Measurements from ENCODE around the gene PDZRN3. TPM values are rescaled to one million over a fixed set of nuclear protein-coding genes. Genes with fewer than 3 reads are reported as not detected.

The PDZRN3 gene
- total RNA-seq, 1 donor from 2014 or later: 58.6 TPM

DNA sequence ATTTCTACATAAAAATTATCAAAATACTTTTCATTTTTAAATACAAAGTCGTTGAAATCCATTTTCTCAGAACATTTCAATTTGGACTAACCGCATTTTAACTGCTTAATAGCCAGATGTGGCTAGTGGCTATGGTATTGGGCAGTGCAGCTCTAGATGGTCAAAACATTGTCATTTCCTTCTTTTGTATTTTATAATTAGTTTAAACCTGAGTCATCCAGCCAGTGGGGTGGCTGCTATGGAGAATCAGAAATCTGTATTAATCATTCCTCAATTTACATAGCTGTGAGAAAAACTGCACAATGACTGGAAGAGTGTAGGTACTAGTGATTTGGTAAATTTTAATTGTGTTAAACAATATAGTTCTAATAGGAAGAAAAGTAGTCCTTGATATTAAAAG, 245.3 kb downstream of the PDZRN3 start:
- no peak for DNase-seq (ENCODE audit: extremely low spot score, unreplicated experiment)
- H3K27ac Mint-ChIP-seq: no peak overlapping the region
- H3K4me1 Mint-ChIP-seq (ENCODE audit: unreplicated experiment): peaks cover 7% of the 10 kb centered on the region
- peaks cover 5% of the 10 kb centered on the region for H3K27me3 Mint-ChIP-seq
- TF ChIP-seq, protein P1, sequence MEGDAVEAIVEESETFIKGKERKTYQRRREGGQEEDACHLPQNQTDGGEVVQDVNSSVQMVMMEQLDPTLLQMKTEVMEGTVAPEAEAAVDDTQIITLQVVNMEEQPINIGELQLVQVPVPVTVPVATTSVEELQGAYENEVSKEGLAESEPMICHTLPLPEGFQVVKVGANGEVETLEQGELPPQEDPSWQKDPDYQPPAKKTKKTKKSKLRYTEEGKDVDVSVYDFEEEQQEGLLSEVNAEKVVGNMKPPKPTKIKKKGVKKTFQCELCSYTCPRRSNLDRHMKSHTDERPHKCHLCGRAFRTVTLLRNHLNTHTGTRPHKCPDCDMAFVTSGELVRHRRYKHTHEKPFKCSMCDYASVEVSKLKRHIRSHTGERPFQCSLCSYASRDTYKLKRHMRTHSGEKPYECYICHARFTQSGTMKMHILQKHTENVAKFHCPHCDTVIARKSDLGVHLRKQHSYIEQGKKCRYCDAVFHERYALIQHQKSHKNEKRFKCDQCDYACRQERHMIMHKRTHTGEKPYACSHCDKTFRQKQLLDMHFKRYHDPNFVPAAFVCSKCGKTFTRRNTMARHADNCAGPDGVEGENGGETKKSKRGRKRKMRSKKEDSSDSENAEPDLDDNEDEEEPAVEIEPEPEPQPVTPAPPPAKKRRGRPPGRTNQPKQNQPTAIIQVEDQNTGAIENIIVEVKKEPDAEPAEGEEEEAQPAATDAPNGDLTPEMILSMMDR (conservative IDR thresholded peaks at IDR 0.05): no peak
- H3K4me3 Mint-ChIP-seq: no peak overlapping the region
- H3K9me3 Mint-ChIP-seq: no peaks in the 10 kb centered on the region
- peaks cover 23% of the 10 kb centered on the region for H3K36me3 Mint-ChIP-seq

DNA sequence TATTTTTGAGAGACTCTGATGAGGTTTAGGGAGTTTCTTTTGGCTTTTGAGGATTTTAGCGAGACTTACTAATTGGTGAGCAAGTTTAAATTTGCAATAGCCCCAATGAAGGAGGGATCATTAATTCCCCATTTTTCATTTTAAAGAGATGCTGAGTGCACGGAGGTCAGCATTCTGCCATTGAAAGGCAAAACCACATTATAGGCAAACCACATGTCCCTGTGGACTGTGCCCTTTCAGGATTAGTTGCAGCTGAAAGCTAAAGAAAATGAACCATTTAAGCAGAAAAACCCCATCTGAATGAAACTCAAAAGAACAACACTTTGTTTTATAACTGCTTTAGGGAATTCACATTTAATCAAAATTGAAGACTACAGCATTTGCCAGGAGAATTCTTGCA, 246.5 kb downstream of the PDZRN3 start:
- Mint-ChIP-seq H3K9me3 (no peaks in the 10 kb centered on the region), H3K36me3 (peaks cover 13% of the 10 kb centered on the region), H3K4me1 (ENCODE audit: unreplicated experiment) (peaks cover 7% of the 10 kb centered on the region), H3K4me3 (no peak overlapping the region), H3K27me3 (peaks cover 5% of the 10 kb centered on the region), H3K27ac (no peak overlapping the region)
- no peak for DNase-seq (ENCODE audit: extremely low spot score, unreplicated experiment)
- TF ChIP-seq, protein P1 (conservative IDR thresholded peaks at IDR 0.05): no peak

DNA sequence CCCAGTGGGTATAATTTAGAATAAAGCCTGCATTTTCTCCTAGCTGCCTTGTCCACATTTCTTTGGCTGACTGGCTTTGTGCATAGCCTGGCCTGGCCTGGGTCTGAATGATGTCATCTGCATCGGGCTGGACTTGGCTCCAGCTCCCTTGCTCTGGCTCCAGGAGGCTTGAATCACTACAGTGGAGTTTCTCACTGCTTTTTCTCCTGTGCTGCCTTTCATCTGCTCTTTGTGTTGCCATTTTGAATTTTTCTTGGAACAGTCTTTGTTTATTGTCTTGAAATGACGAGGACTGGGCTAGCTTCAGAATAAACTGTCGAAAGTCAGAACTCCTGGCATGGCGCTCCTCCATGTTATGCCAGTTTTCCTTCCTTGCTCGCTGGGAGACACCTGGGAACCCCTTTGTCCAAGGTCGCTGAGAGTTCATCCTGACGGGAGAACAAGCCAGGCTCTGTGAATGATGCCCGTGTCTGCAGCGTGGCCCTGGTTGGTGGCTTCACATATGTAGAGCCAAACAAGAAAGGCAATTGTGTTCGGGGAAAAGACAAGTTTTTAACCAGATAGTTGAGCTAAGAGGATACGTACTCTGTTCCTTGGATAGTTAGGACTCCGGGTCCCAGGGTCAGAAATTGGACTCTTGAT, 258.9 kb downstream of the PDZRN3 start:
- Mint-ChIP-seq H3K4me1 (ENCODE audit: unreplicated experiment) (peaks cover 3% of the 10 kb centered on the region), H3K4me3 (no peak overlapping the region), H3K36me3 (no peaks in the 10 kb centered on the region), H3K27me3 (no peaks in the 10 kb centered on the region), H3K27ac (no peak overlapping the region), H3K9me3 (no peaks in the 10 kb centered on the region)
- TF ChIP-seq, protein P1 (conservative IDR thresholded peaks at IDR 0.05): no peak
- DNase-seq (ENCODE audit: extremely low spot score, unreplicated experiment): no peak

DNA sequence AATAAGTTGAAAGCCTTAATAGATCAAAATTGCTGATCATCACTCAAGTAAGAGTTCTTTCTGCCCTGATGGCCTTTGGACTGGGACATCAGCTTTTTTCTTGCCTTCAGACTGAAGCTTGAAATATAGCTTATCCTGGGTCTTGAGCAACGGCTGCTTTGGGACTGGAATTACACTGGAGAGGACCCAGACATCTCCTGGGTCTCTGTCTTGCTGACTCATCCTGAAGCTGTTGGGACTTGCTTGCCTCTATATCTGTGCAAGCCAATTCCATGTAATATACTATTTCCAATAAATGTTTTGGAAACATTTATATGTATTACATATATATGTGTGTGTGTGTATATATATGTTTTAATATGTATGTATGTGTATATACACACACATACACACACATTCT, 260.2 kb downstream of the PDZRN3 start:
- TF ChIP-seq, protein P1 (conservative IDR thresholded peaks at IDR 0.05): no peak
- peaks cover 3% of the 10 kb centered on the region for H3K4me1 Mint-ChIP-seq (ENCODE audit: unreplicated experiment)
- no peaks in the 10 kb centered on the region for H3K27me3 Mint-ChIP-seq
- no peak for DNase-seq (ENCODE audit: extremely low spot score, unreplicated experiment)
- H3K4me3 Mint-ChIP-seq: no peak overlapping the region
- peaks cover 10% of the 10 kb centered on the region for H3K9me3 Mint-ChIP-seq
- peaks cover 3% of the 10 kb centered on the region for H3K36me3 Mint-ChIP-seq
- H3K27ac Mint-ChIP-seq: no peak overlapping the region

DNA sequence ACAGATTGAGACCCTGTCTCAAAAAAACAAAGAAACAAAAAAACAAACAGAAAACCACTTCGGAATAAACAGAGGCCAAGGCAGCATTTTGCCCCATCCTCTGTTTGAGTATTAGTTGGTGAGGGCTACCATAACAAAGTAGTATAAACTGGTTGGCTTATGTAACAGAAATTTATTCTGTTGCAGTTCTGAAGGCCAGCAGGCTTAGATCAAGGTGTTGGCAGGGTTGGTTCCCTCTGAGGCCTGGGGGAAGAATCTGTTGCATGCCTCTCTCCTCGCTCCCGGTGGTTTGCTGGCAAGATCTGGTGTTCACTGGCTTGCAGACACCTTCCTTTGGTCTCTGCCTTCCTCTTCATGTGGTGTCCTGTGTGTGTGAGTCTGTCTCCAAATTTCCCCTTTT, 261.6 kb downstream of the PDZRN3 start:
- Mint-ChIP-seq H3K27me3 (no peaks in the 10 kb centered on the region), H3K9me3 (peaks cover 10% of the 10 kb centered on the region), H3K4me3 (no peak overlapping the region), H3K4me1 (ENCODE audit: unreplicated experiment) (peaks cover 3% of the 10 kb centered on the region), H3K27ac (no peak overlapping the region), H3K36me3 (peaks cover 3% of the 10 kb centered on the region)
- no peak for DNase-seq (ENCODE audit: extremely low spot score, unreplicated experiment)
- TF ChIP-seq, protein P1 (conservative IDR thresholded peaks at IDR 0.05): no peak
